ENCODE results near the gene SEBOX. TPM values are rescaled to one million over a fixed set of nuclear protein-coding genes. Genes with fewer than 3 reads are reported as not detected.
"Not testable (repeated sequence)": the region's sequence is repeated elsewhere in the genome, so short reads cannot be mapped to it uniquely, and the experiment has no call there.

Gene SEBOX
- total RNA-seq, 4 donors from 2014 or later, result not detected

- no peaks in the 10 kb centered on the region for H3K9me3 ChIP-seq
- intact Hi-C loops (cut with DNase I; ENCODE audit: low total_unique reads), result no loop called here
- no peak overlapping the region for H3K4me3 ChIP-seq
- no peak overlapping the region for H3K27ac ChIP-seq
- no peaks in the 10 kb centered on the region for H3K36me3 ChIP-seq
- no peak for DNase-seq
- no peaks in the 10 kb centered on the region for H3K27me3 ChIP-seq
- TF ChIP-seq POLR2A (IDR thresholded peaks at IDR 0.05), result no peak
- no peak for TF ChIP-seq CTCF (IDR thresholded peaks at IDR 0.05)
- peaks cover 6 to 16% of the 10 kb centered on the region in 2 donors for H3K4me1 ChIP-seq
These were observed 24.6 kb downstream of the SEBOX start for GRCh38 chr17:28340374-28340773.

- intact Hi-C loops (cut with DNase I; ENCODE audit: low total_unique reads), result no loop called here
- TF ChIP-seq POLR2A (IDR thresholded peaks at IDR 0.05) (no peak), CTCF (IDR thresholded peaks at IDR 0.05) (no peak)
- Histone ChIP-seq H3K4me1 (peaks cover 6 to 16% of the 10 kb centered on the region in 2 donors), H3K36me3 (no peaks in the 10 kb centered on the region), H3K27ac (no peak overlapping the region), H3K9me3 (no peaks in the 10 kb centered on the region), H3K27me3 (no peaks in the 10 kb centered on the region), H3K4me3 (no peak overlapping the region)
- DNase-seq, result no peak
These were observed 25.6 kb downstream of the SEBOX start for GRCh38 chr17:28339431-28339830.

DNA sequence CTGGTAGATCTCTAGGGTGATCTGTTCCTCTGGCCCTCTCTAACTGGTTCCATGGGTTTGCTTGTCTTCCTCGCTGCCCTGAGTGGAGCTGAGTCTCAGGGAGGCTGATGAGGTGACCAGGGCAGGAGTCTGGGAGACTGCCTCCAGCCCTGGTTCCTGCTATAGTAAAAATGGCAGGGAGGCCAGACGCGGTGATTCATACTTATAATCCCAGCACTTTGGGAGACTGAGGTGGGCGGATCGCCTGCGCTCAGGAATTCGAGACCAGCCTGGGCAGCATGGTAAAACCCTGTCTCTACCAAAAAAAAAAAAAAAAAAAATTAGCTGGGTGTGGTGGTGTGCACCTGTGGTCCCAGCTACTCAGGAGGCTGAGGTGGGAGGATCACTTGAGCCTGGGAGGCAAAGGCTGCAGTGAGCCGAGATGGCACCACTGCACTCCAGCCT is 26.2 kb downstream of the SEBOX start:
- DNase-seq; H3K36me3 ChIP-seq; intact Hi-C loops (cut with DNase I; ENCODE audit: low total_unique reads); H3K9me3 ChIP-seq; H3K27me3 ChIP-seq; H3K27ac ChIP-seq; H3K4me3 ChIP-seq: not testable (repeated sequence)
- H3K4me1 ChIP-seq, result peaks cover 6 to 16% of the 10 kb centered on the region in 2 donors

DNA sequence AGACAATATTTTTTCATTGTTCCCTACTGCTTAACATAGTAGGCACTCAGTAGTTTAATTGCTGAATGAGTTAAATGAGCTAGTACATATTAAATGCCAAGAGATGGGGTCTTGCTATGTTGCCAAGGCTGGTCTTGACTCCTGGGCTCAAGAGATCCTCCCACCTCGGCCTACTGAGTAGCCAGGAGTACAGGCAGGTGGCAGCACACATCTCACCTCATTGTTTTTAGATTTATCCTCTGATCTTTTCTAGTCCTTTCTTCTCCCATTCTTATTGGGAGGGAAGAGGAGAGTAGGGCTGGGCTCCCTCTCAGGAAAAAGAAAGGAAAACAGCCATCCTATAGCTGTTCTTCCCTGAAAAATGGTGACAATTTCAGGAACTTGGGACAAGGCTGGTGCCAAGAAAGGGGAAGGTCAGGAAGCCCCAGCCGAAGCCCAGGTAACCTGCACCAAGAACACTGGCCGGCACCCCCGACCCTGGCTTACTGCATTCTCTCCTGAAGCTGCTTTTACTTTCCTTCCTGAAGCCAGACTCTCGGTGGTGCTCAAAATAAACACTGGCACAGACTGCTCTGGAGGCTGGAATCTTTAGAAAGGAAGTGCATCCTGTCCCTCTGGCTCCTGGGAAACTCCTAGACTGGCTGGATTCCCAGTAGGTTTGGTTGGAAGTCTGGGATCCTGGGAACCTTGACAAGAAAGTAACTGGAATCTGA is 26.8 kb downstream of the SEBOX start:
- Histone ChIP-seq H3K27me3 (no peaks in the 10 kb centered on the region), H3K4me1 (peaks cover 6 to 16% of the 10 kb centered on the region in 2 donors), H3K9me3 (no peaks in the 10 kb centered on the region), H3K4me3 (no peak overlapping the region), H3K36me3 (no peaks in the 10 kb centered on the region), H3K27ac (peak overlapping the region in 1 of 2 donors; percentile 27)
- DNase-seq, result no peak
- TF ChIP-seq POLR2A (IDR thresholded peaks at IDR 0.05) (no peak), CTCF (IDR thresholded peaks at IDR 0.05) (no peak)
- intact Hi-C loops (cut with DNase I; ENCODE audit: low total_unique reads), result no loop called here

DNA sequence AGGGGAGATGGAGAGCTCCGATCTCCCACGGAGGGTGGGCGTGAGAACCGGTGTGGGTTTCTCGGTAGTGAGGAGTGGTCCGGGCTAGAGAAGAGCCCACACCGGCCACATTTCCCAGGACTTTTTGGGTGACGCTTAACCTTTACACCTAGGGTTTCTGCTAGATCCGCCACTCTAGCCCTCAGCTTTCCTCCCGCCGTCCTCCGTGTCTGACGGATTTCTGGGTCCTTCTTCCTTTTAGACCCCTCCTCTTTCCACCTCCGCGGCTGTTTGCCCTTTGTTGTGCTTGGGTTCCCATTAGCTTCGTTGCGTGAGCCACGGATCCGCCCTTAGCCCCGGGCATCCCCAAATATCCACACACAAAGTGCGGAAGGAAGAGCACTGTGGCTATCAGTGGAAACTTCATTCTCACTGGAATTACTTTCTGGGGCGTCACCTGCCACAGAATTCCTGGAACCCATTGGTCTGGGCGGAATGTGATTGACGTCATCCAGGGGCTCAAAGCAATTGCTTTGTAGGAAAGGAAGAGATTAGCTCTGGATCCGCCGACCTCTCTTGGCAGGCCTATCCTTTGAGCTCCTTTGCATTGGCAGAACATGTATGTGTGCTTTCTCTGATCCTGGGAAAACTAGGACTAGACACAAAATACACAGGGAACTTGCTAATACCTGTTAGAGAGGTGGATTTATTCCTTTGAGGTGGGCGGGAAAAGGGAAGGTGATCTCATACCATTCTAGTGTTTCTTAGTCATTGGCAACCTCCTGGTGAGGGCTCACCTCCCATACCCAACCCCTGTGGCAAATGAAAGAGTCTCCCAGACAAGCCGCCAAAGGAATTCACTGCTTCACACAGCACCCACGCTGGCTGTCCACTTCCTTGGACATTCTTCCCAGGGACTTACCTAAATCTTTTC is 28.8 kb downstream of the SEBOX start:
- peaks cover 6 to 16% of the 10 kb centered on the region in 2 donors for H3K4me1 ChIP-seq
- no peaks in the 10 kb centered on the region for H3K27me3 ChIP-seq
- H3K27ac ChIP-seq, result peak overlapping the region; percentile 89 to 96
- peak; percentile 49 to 61 for DNase-seq
- H3K4me3 ChIP-seq, result peak overlapping the region; percentile 98 to 99
- no peaks in the 10 kb centered on the region for H3K36me3 ChIP-seq
- intact Hi-C loops (cut with DNase I; ENCODE audit: low total_unique reads), result no loop called here
- no peaks in the 10 kb centered on the region for H3K9me3 ChIP-seq
- TF ChIP-seq POLR2A (IDR thresholded peaks at IDR 0.05) (peak in 1 of 2 donors; percentile 46), CTCF (IDR thresholded peaks at IDR 0.05) (no peak)

All from uterus (tissue), 4 donors.